Neuronal stem cell (in vitro differentiated cells): Measurements from ENCODE around the gene KRTAP10-9. TPM values are rescaled to one million over a fixed set of nuclear protein-coding genes. Genes with fewer than 3 reads are reported as not detected.

Source experiments
- DNase-seq: peaks from one replicate; pipeline ENCODE4 v3.0.0-alpha.2; 2013; ENCODE audit warnings: low spot score
- H2AFZ ChIP-seq: one replicate; pipeline ENCODE4 v1.6.1; 2013; ENCODE audit warnings: mild to moderate bottlenecking, low read length, inconsistent platforms
- H2AK5ac ChIP-seq: 2 replicates; pipeline ENCODE4 v1.6.1; 2013; ENCODE audit warnings: low read depth, mild to moderate bottlenecking, inconsistent platforms, low read length, moderate library complexity, mixed read lengths
- H2BK120ac ChIP-seq: 2 replicates; pipeline ENCODE4 v1.6.1; 2013; ENCODE audit warnings: low read depth, mild to moderate bottlenecking, inconsistent platforms, low read length, moderate library complexity, mixed read lengths
- H2BK12ac ChIP-seq: one replicate; pipeline ENCODE4 v1.6.1; 2013; ENCODE audit warnings: low read length, inconsistent platforms
- H2BK15ac ChIP-seq: 2 replicates; pipeline ENCODE4 v1.6.1; 2013; ENCODE audit warnings: mild to moderate bottlenecking, low read length, inconsistent platforms, mixed read lengths
- H2BK5ac ChIP-seq: one replicate; pipeline ENCODE4 v1.6.1; 2013; ENCODE audit warnings: inconsistent platforms, mild to moderate bottlenecking, low read length, moderate library complexity
- H3K14ac ChIP-seq: one replicate; pipeline ENCODE4 v1.6.1; 2013; ENCODE audit warnings: low read length, inconsistent platforms
- H3K18ac ChIP-seq: 2 replicates; pipeline ENCODE4 v1.6.1; 2013; ENCODE audit warnings: low read length, inconsistent platforms
- H3K23ac ChIP-seq: 2 replicates; pipeline ENCODE4 v1.6.1; 2013; ENCODE audit warnings: low read depth, mild to moderate bottlenecking, mixed read lengths, low read length, inconsistent platforms; ENCODE audit not compliant: poor library complexity
- H3K27ac ChIP-seq: replicated peaks from 3 replicates; pipeline ENCODE4 v1.5.1; 2013; ENCODE audit warnings: low read length, inconsistent platforms
- H3K27me3 ChIP-seq, 3 experiments: 2 replicates each; pipeline ENCODE4 v1.6.1; 2013; ENCODE audit warnings: low read length in 3 of 3, mild to moderate bottlenecking in 2 of 3, inconsistent platforms in 1 of 3, low read depth in 1 of 3, mixed read lengths in 1 of 3, moderate library complexity in 1 of 3; ENCODE audit not compliant: control insufficient read depth in 3 of 3, insufficient read depth in 3 of 3
- H3K36me3 ChIP-seq, 2 donors: replicated peaks in 1 of 2; 2 replicates each; pipeline ENCODE4 v1.6.1; 2013; ENCODE audit warnings: low read length in 2 of 2; ENCODE audit not compliant: control insufficient read depth in 2 of 2, insufficient read depth in 2 of 2
- H3K4ac ChIP-seq: 2 replicates; pipeline ENCODE4 v1.6.1; 2013; ENCODE audit warnings: inconsistent platforms, mild to moderate bottlenecking, low read length, moderate library complexity
- H3K4me1 ChIP-seq, 2 donors: 1 replicate in 1 of 2; 2 replicates in 1 of 2; pipeline ENCODE4 v1.6.1; 2013; ENCODE audit warnings: low read length in 2 of 2, low read depth in 1 of 2; ENCODE audit not compliant: control insufficient read depth in 2 of 2, insufficient read depth in 1 of 2
- H3K4me2 ChIP-seq: one replicate; pipeline ENCODE4 v1.6.1; 2013; ENCODE audit warnings: mild to moderate bottlenecking, low read length, inconsistent platforms; ENCODE audit not compliant: insufficient read depth, poor library complexity, severe bottlenecking
- H3K4me3 ChIP-seq, 2 donors: 2 replicates each; pipeline ENCODE4 v1.5.1; 2013; ENCODE audit warnings: low read length in 2 of 2, mild to moderate bottlenecking in 2 of 2, inconsistent platforms in 1 of 2, moderate library complexity in 1 of 2
- H3K79me1 ChIP-seq: one replicate; pipeline ENCODE4 v1.6.1; 2013; ENCODE audit warnings: low read depth, mild to moderate bottlenecking, inconsistent platforms, low read length, moderate library complexity
- H3K9ac ChIP-seq: one replicate; pipeline ENCODE4 v1.6.1; 2013; ENCODE audit warnings: mild to moderate bottlenecking, low read depth, low read length, inconsistent platforms; ENCODE audit not compliant: poor library complexity
- H3K9me3 ChIP-seq, 2 donors: replicated peaks in 1 of 2; 2 replicates each; pipeline versions ENCODE3 to v1.6.1; 2013; ENCODE audit warnings: low read length in 2 of 2, mild to moderate bottlenecking in 2 of 2, inconsistent platforms in 1 of 2, low read depth in 1 of 2, mixed read lengths in 1 of 2, moderate library complexity in 1 of 2; ENCODE audit not compliant: control insufficient read depth in 2 of 2, insufficient read depth in 1 of 2
- H4K8ac ChIP-seq: one replicate; pipeline ENCODE4 v1.6.1; 2013; ENCODE audit warnings: low read depth, mild to moderate bottlenecking, inconsistent platforms, low read length, moderate library complexity
- H4K91ac ChIP-seq: one replicate; pipeline ENCODE4 v1.6.1; 2013; ENCODE audit warnings: low read length, low read depth, mild to moderate bottlenecking, inconsistent platforms; ENCODE audit not compliant: poor library complexity
- WGBS, 2 donors: extraction: QIAGEN DNeasy Blood & Tissue Kit; methylation state at CpG; one replicate each; pipeline ENCODE4 v1.1.7; 2013; ENCODE audit warnings: missing lambda C conversion rate in 2 of 2, mixed read lengths in 1 of 2; ENCODE audit not compliant: insufficient read length in 2 of 2, insufficient replicate concordance in 1 of 2; ENCODE audit errors: extremely low coverage in 2 of 2; 5-methylcytosine and 5-hydroxymethylcytosine counted together
- polyA plus RNA-seq, 2 experiments: library from polyadenylated mRNA; stranded (reverse); fragments of 200-250 nt; gene quantifications; one replicate each; pipeline ENCODE4 v1.2.3, GENCODE V29; 2013

Gene KRTAP10-9
- not detected for polyA plus RNA-seq (2013, experiment 1 of 2)
- not detected for polyA plus RNA-seq (2013, experiment 2 of 2)

- peak within 1 kb of the TSS; percentile 28 for H3K14ac ChIP-seq
- H2AFZ ChIP-seq: no peak within 1 kb of the TSS
- no peaks in the 10 kb centered on the region for H3K27me3 ChIP-seq
- no peaks in the 10 kb centered on the region for H3K4me1 ChIP-seq
- no peak within 1 kb of the TSS for H3K23ac ChIP-seq
- H3K4me2 ChIP-seq: no peak within 1 kb of the TSS
- H3K79me1 ChIP-seq: no peaks in the 10 kb centered on the region
- no peak within 1 kb of the TSS for H3K9ac ChIP-seq
- H3K18ac ChIP-seq: peak within 1 kb of the TSS; percentile 67
- H4K91ac ChIP-seq: no peak within 1 kb of the TSS
- no CpG with 5 or more reads among the region's 7 CpGs for WGBS, 2 donors
- H3K4me3 ChIP-seq: peak within 1 kb of the TSS in 1 of 2 donors; percentile 28
- no peak within 1 kb of the TSS for H2AK5ac ChIP-seq
- H2BK5ac ChIP-seq: no peak within 1 kb of the TSS
- H2BK120ac ChIP-seq: no peak within 1 kb of the TSS
- no peak within 1 kb of the TSS for H2BK15ac ChIP-seq
- no peak within 1 kb of the TSS for H3K4ac ChIP-seq
- no peak within 1 kb of the TSS for H3K27ac ChIP-seq
- peak within 1 kb of the TSS; percentile 92 for H2BK12ac ChIP-seq
- H4K8ac ChIP-seq: peak within 1 kb of the TSS; percentile 77
- no peak for DNase-seq
- no peaks in the 10 kb centered on the region for H3K36me3 ChIP-seq
- peaks cover 4 to 8% of the 10 kb centered on the region in 2 donors for H3K9me3 ChIP-seq
These were observed at the start of gene KRTAP10-9 for GRCh38 chr21:44626673-44627143. KRTAP10-9 (plus strand) TSS chr21:44627093; CDS start chr21:44627172, 79 bp downstream.

- Histone ChIP-seq H3K14ac (no peak overlapping the region), H3K9ac (no peak overlapping the region), H3K23ac (no peak overlapping the region), H3K27me3 (no peaks in the 10 kb centered on the region), H2BK120ac (no peak overlapping the region), H2BK15ac (peak overlapping the region; percentile 67), H3K9me3 (peaks cover 9 to 11% of the 10 kb centered on the region in 2 donors), H3K79me1 (no peaks in the 10 kb centered on the region), H3K4me2 (no peak overlapping the region), H3K4me1 (peaks cover 0 to 5% of the 10 kb centered on the region in 2 donors), H2BK5ac (no peak overlapping the region), H3K4ac (no peak overlapping the region), H4K91ac (no peak overlapping the region), H3K18ac (peak overlapping the region; percentile 57), H4K8ac (no peak overlapping the region), H2AFZ (no peak overlapping the region), H2BK12ac (no peak overlapping the region), H3K27ac (no peak overlapping the region), H2AK5ac (peak overlapping the region; percentile 28), H3K4me3 (no peak overlapping the region), H3K36me3 (no peaks in the 10 kb centered on the region)
- DNase-seq: no peak
- no CpG with 5 or more reads among the region's 17 CpGs for WGBS, 2 donors
These were observed 48.4 kb upstream of the KRTAP10-9 start for GRCh38 chr21:44578371-44579055.

GRCh38 chr21:44579056-44579832 is 47.6 kb upstream of the KRTAP10-9 start:
- no peak overlapping the region for H2BK120ac ChIP-seq
- H2BK15ac ChIP-seq: peak overlapping the region; percentile 52
- no peak overlapping the region for H3K4me3 ChIP-seq
- peak overlapping the region; percentile 31 for H3K18ac ChIP-seq
- peak overlapping the region; percentile 89 for H2AK5ac ChIP-seq
- H4K8ac ChIP-seq: no peak overlapping the region
- no peak overlapping the region for H2BK5ac ChIP-seq
- no peak overlapping the region for H3K4me2 ChIP-seq
- H3K27ac ChIP-seq: no peak overlapping the region
- peaks cover 9 to 11% of the 10 kb centered on the region in 2 donors for H3K9me3 ChIP-seq
- H3K4ac ChIP-seq: peak overlapping the region; percentile 18
- WGBS, 2 donors: no CpG with 5 or more reads among the region's 22 CpGs
- no peak overlapping the region for H3K23ac ChIP-seq
- no peak for DNase-seq
- no peaks in the 10 kb centered on the region for H3K79me1 ChIP-seq
- no peak overlapping the region for H3K9ac ChIP-seq
- peaks cover 0 to 3% (median 0%) of the 10 kb centered on the region in 3 experiments for H3K27me3 ChIP-seq
- peaks cover 0 to 5% of the 10 kb centered on the region in 2 donors for H3K4me1 ChIP-seq
- H2BK12ac ChIP-seq: peak overlapping the region; percentile 35
- H3K36me3 ChIP-seq: no peaks in the 10 kb centered on the region
- H4K91ac ChIP-seq: no peak overlapping the region
- no peak overlapping the region for H2AFZ ChIP-seq
- peak overlapping the region; percentile 56 for H3K14ac ChIP-seq

GRCh38 chr21:44579833-44580144 is 47.1 kb upstream of the KRTAP10-9 start:
- no CpG with 5 or more reads among the region's 7 CpGs for WGBS, 2 donors
- no peak overlapping the region for H2BK5ac ChIP-seq

More at GRCh38 chr21:44579833-44580144, 47.1 kb upstream of the KRTAP10-9 start:
- Histone ChIP-seq H3K4ac (peak overlapping the region; percentile 18), H3K79me1 (no peaks in the 10 kb centered on the region), H3K9ac (no peak overlapping the region), H2BK120ac (no peak overlapping the region), H3K4me3 (no peak overlapping the region), H3K4me2 (no peak overlapping the region), H2AK5ac (peak overlapping the region; percentile 89), H2BK12ac (peak overlapping the region; percentile 35), H3K23ac (peak overlapping the region; percentile 70), H3K14ac (peak overlapping the region; percentile 51), H3K18ac (peak overlapping the region; percentile 31), H3K27me3 (peaks cover 0 to 4% (median 0%) of the 10 kb centered on the region in 3 experiments), H3K27ac (no peak overlapping the region), H3K9me3 (peaks cover 9 to 11% of the 10 kb centered on the region in 2 donors), H3K4me1 (peaks cover 0 to 2% of the 10 kb centered on the region in 2 donors), H2AFZ (no peak overlapping the region), H2BK15ac (peak overlapping the region; percentile 52), H4K91ac (no peak overlapping the region), H4K8ac (no peak overlapping the region), H3K36me3 (no peaks in the 10 kb centered on the region)
- DNase-seq: no peak
